ENCODE measurements around the gene LRRC38. TPM values are rescaled to one million over a fixed set of nuclear protein-coding genes. Genes with fewer than 3 reads are reported as not detected.

The LRRC38 gene
- total RNA-seq, 2 donors from 2014 or later = not detected

GRCh38 chr1:13543451-13544220, 29.8 kb upstream of the LRRC38 start:
- ATAC-seq (ENCODE audit: insufficient number of reproducible peaks, low FRiP score, low read depth) (peak; percentile 35), DNase-seq (ENCODE audit: low spot score) (no peak)
- no peaks in the 10 kb centered on the region for H3K9me3 ChIP-seq
- peak overlapping the region; percentile 43 for H3K4me3 ChIP-seq
- H3K36me3 ChIP-seq = no peaks in the 10 kb centered on the region
- H3K27me3 ChIP-seq (replicated peaks; ENCODE audit: insufficient read depth) = no peaks in the 10 kb centered on the region
- no peaks in the 10 kb centered on the region for H3K4me1 ChIP-seq (ENCODE audit: control insufficient read depth in 1 of 2, low read depth in 2 of 2)
- peak overlapping the region in 1 of 2 donors; percentile 34 for H3K27ac ChIP-seq
- peak; percentile 55 for TF ChIP-seq CTCF (IDR thresholded peaks at IDR 0.05)

GRCh38 chr1:13541435-13542215, 27.8 kb upstream of the LRRC38 start:
- TF ChIP-seq CTCF (IDR thresholded peaks at IDR 0.05) = no peak
- ATAC-seq (ENCODE audit: insufficient number of reproducible peaks, low FRiP score, low read depth) = no peak

GRCh38 chr1:13540866-13541265, 27.1 kb upstream of the LRRC38 start:
- no peak for TF ChIP-seq CTCF (IDR thresholded peaks at IDR 0.05)

More at GRCh38 chr1:13541435-13542215, 27.8 kb upstream of the LRRC38 start:
- no peaks in the 10 kb centered on the region for H3K4me1 ChIP-seq (ENCODE audit: control insufficient read depth in 1 of 2, low read depth in 2 of 2)
- H3K9me3 ChIP-seq = no peaks in the 10 kb centered on the region
- H3K27me3 ChIP-seq (replicated peaks; ENCODE audit: insufficient read depth) = no peaks in the 10 kb centered on the region
- no peak overlapping the region for H3K4me3 ChIP-seq
- H3K36me3 ChIP-seq = no peaks in the 10 kb centered on the region
- DNase-seq (ENCODE audit: low spot score) = no peak
- no peak overlapping the region for H3K27ac ChIP-seq

GRCh38 chr1:13539683-13540082, 25.9 kb upstream of the LRRC38 start:
- no peak overlapping the region for H3K27ac ChIP-seq
- DNase-seq (ENCODE audit: low spot score) (no peak), ATAC-seq (ENCODE audit: insufficient number of reproducible peaks, low FRiP score, low read depth) (no peak)
- no peak overlapping the region for H3K4me3 ChIP-seq
- no peaks in the 10 kb centered on the region for H3K27me3 ChIP-seq (replicated peaks; ENCODE audit: insufficient read depth)
- H3K4me1 ChIP-seq (ENCODE audit: control insufficient read depth in 1 of 2, low read depth in 2 of 2) = no peaks in the 10 kb centered on the region
- no peak for TF ChIP-seq CTCF (IDR thresholded peaks at IDR 0.05)
- H3K36me3 ChIP-seq = no peaks in the 10 kb centered on the region
- H3K9me3 ChIP-seq = no peaks in the 10 kb centered on the region

More at GRCh38 chr1:13540866-13541265, 27.1 kb upstream of the LRRC38 start:
- no peak overlapping the region for H3K27ac ChIP-seq
- H3K36me3 ChIP-seq = no peaks in the 10 kb centered on the region
- H3K27me3 ChIP-seq (replicated peaks; ENCODE audit: insufficient read depth) = no peaks in the 10 kb centered on the region
- no peak overlapping the region for H3K4me3 ChIP-seq
- no peaks in the 10 kb centered on the region for H3K9me3 ChIP-seq
- no peak for ATAC-seq (ENCODE audit: insufficient number of reproducible peaks, low FRiP score, low read depth)
- H3K4me1 ChIP-seq (ENCODE audit: control insufficient read depth in 1 of 2, low read depth in 2 of 2) = no peaks in the 10 kb centered on the region
- DNase-seq (ENCODE audit: low spot score) = no peak

- Histone ChIP-seq H3K36me3 (no peaks in the 10 kb centered on the region), H3K4me1 (ENCODE audit: control insufficient read depth in 1 of 2, low read depth in 2 of 2) (no peaks in the 10 kb centered on the region), H3K27ac (no peak overlapping the region), H3K4me3 (no peak overlapping the region), H3K9me3 (no peaks in the 10 kb centered on the region), H3K27me3 (replicated peaks; ENCODE audit: insufficient read depth) (no peaks in the 10 kb centered on the region)
- DNase-seq (ENCODE audit: low spot score) (no peak), ATAC-seq (ENCODE audit: insufficient number of reproducible peaks, low FRiP score, low read depth) (no peak)
- TF ChIP-seq CTCF (IDR thresholded peaks at IDR 0.05) = no peak
Measured at GRCh38 chr1:13538832-13539231, 25.0 kb upstream of the LRRC38 start.
